ENCODE results near the gene CCT3. TPM values are rescaled to one million over a fixed set of nuclear protein-coding genes. Genes with fewer than 3 reads are reported as not detected.

The CCT3 gene
- total RNA-seq, 2 donors from 2014 or later: 104 to 106 TPM

GRCh38 chr1:156293098-156293434 lies 45.0 kb downstream of the CCT3 start:
- TF ChIP-seq CTCF (IDR thresholded peaks at IDR 0.05): no peak
- ATAC-seq (ENCODE audit: insufficient number of reproducible peaks, low FRiP score, low read depth) (no peak), DNase-seq (ENCODE audit: low spot score) (no peak)
- H3K9me3 ChIP-seq: no peaks in the 10 kb centered on the region
- no peaks in the 10 kb centered on the region for H3K36me3 ChIP-seq
- no peak overlapping the region for H3K4me3 ChIP-seq
- no peak overlapping the region for H3K27ac ChIP-seq
- H3K4me1 ChIP-seq (ENCODE audit: control insufficient read depth in 1 of 2, low read depth in 2 of 2): peaks cover 8 to 17% of the 10 kb centered on the region in 2 donors
- no peaks in the 10 kb centered on the region for H3K27me3 ChIP-seq (replicated peaks; ENCODE audit: insufficient read depth)

DNA sequence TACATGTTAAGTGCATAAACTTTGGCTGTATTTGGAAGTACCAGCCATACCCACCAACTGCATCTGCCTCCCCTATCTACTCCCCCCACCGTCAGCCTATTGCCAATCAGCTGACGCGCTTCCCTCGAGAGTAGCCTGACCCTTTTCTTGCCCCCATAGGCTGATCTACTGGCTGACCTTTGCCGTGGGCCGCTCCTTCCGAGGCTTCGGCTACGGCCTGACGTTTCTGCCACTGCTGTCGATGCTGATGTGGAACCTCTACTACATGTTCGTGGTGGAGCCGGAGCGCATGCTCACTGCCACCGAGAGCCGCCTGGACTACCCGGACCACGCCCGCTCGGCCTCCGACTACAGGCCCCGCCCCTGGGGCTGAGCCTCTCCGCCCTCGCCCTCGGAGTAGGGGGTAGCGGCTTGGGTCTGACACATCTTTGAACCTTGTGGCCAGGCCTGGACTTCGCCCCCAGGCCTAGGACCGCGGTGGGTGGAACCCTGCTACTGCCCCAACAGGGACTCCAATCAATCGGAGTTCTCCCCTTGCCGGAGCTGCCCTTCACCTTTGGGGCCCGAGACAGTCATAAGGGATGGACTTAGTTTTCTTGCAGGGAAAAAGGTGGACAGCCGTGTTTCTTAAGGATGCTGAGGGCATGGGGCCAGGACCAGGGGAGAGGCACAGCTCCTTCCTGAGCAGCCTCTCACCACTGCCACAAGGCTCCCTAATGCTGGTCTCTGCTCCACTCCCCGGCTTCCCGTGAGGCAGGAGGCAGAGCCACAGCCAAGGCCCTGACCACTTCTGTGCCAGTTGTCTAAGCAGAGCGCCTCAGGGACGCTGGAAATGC lies 46.6 kb downstream of the CCT3 start:
- Histone ChIP-seq H3K4me1 (ENCODE audit: control insufficient read depth in 1 of 2, low read depth in 2 of 2) (peaks cover 8 to 17% of the 10 kb centered on the region in 2 donors), H3K27ac (peak overlapping the region; percentile 64 to 77), H3K4me3 (peak overlapping the region; percentile 69), H3K36me3 (no peaks in the 10 kb centered on the region), H3K9me3 (no peaks in the 10 kb centered on the region), H3K27me3 (replicated peaks; ENCODE audit: insufficient read depth) (no peaks in the 10 kb centered on the region)
- peak; percentile 38 for ATAC-seq (ENCODE audit: insufficient number of reproducible peaks, low FRiP score, low read depth)
- no peak for TF ChIP-seq CTCF (IDR thresholded peaks at IDR 0.05)
- DNase-seq (ENCODE audit: low spot score): peak; percentile 81

- no peak for TF ChIP-seq CTCF (IDR thresholded peaks at IDR 0.05)
- H3K4me1 ChIP-seq (ENCODE audit: control insufficient read depth in 1 of 2, low read depth in 2 of 2): peaks cover 7 to 10% of the 10 kb centered on the region in 2 donors
- H3K9me3 ChIP-seq: no peaks in the 10 kb centered on the region
- DNase-seq (ENCODE audit: low spot score) (no peak), ATAC-seq (ENCODE audit: insufficient number of reproducible peaks, low FRiP score, low read depth) (no peak)
- H3K36me3 ChIP-seq: no peaks in the 10 kb centered on the region
- no peak overlapping the region for H3K4me3 ChIP-seq
- H3K27ac ChIP-seq: no peak overlapping the region
- H3K27me3 ChIP-seq (replicated peaks; ENCODE audit: insufficient read depth): no peaks in the 10 kb centered on the region
Observed at GRCh38 chr1:156289857-156290256, 48.2 kb downstream of the CCT3 start.

GRCh38 chr1:156286061-156286460 lies 52.0 kb downstream of the CCT3 start:
- H3K27me3 ChIP-seq (replicated peaks; ENCODE audit: insufficient read depth): no peaks in the 10 kb centered on the region
- peaks cover 17 to 19% of the 10 kb centered on the region in 2 donors for H3K4me1 ChIP-seq (ENCODE audit: control insufficient read depth in 1 of 2, low read depth in 2 of 2)
- H3K27ac ChIP-seq: no peak overlapping the region
- DNase-seq (ENCODE audit: low spot score): no peak
- TF ChIP-seq CTCF (IDR thresholded peaks at IDR 0.05): no peak
- ATAC-seq (ENCODE audit: insufficient number of reproducible peaks, low FRiP score, low read depth): no peak
- no peaks in the 10 kb centered on the region for H3K36me3 ChIP-seq
- no peak overlapping the region for H3K4me3 ChIP-seq
- no peaks in the 10 kb centered on the region for H3K9me3 ChIP-seq

DNA sequence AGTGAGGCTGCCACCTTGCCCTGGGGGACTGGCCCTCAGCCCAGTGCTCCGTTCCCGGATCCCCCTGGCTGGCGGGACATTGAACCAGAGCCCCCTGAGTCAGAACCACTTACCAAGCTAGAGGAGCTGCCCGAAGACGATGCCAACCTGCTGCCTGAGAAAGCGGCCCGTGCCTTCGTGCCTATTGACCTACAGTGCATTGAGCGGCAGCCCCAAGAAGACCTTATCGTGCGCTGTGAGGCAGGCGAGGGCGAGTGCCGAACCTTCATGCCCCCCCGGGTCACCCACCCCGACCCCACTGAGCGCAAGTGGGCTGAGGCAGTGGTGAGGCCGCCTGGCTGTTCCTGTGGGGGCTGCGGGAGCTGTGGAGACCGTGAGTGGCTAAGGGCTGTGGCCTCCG lies 52.7 kb downstream of the CCT3 start:
- H3K27ac ChIP-seq: no peak overlapping the region
- no peak for ATAC-seq (ENCODE audit: insufficient number of reproducible peaks, low FRiP score, low read depth)
- TF ChIP-seq CTCF (IDR thresholded peaks at IDR 0.05): no peak

More for the DNA sequence above, 52.7 kb downstream of the CCT3 start:
- DNase-seq (ENCODE audit: low spot score): no peak
- H3K9me3 ChIP-seq: no peaks in the 10 kb centered on the region
- H3K4me1 ChIP-seq (ENCODE audit: control insufficient read depth in 1 of 2, low read depth in 2 of 2): peaks cover 19 to 25% of the 10 kb centered on the region in 2 donors
- no peaks in the 10 kb centered on the region for H3K36me3 ChIP-seq
- no peaks in the 10 kb centered on the region for H3K27me3 ChIP-seq (replicated peaks; ENCODE audit: insufficient read depth)
- H3K4me3 ChIP-seq: no peak overlapping the region
